HL-60 (cell line): ENCODE measurements around the gene CEACAM19.

Source experiments
- DNase-seq, 2 experiments: peaks; one replicate each; pipeline ENCODE4 v3.0.0-alpha.2; 2010 to 2020; ENCODE audit warnings: low read depth in 1 of 2, low spot score in 1 of 2
- H3K27ac ChIP-seq: fragments of 250-450 bp; sonication (Bioruptor Pico); replicated peaks from 2 replicates; pipeline ENCODE4 v1.5.1; 2020; ENCODE audit warnings: mild to moderate bottlenecking, moderate library complexity
- H3K27me3 ChIP-seq: fragments of 250-450 bp; sonication (Bioruptor Pico); 2 replicates; pipeline ENCODE4 v1.5.1; 2021; ENCODE audit warnings: mild to moderate bottlenecking, moderate library complexity; ENCODE audit not compliant: insufficient read depth, poor library complexity, severe bottlenecking
- H3K4me3 ChIP-seq: replicated peaks from 2 replicates; pipeline ENCODE4 v1.5.1; 2011; ENCODE audit warnings: mild to moderate bottlenecking, control low read depth, low read length; ENCODE audit not compliant: insufficient read depth
- CTCF ChIP-seq: IDR thresholded peaks from one replicate; pipeline ENCODE4 v1.5.1; 2011; ENCODE audit warnings: low read length, control low read depth, inconsistent platforms; ENCODE audit not compliant: insufficient read depth
- GABPA ChIP-seq: IDR thresholded peaks from 2 replicates; pipeline ENCODE4 v1.6.1; 2012; ENCODE audit warnings: low read depth
- POLR2AphosphoS5 ChIP-seq: IDR thresholded peaks from 2 replicates; pipeline ENCODE4 v1.6.1; 2012; ENCODE audit warnings: low read depth
- SPI1 ChIP-seq: IDR thresholded peaks from 2 replicates; pipeline ENCODE4 v1.6.1; 2012; ENCODE audit warnings: low read depth, mild to moderate bottlenecking, borderline replicate concordance
- TF ChIP-seq, protein P1 (sequence below): IDR thresholded peaks from 2 replicates; pipeline ENCODE4 v1.6.1; 2012; ENCODE audit warnings: low read depth; ENCODE audit not compliant: insufficient replicate concordance

CEACAM19 gene

GRCh38 chr19:44643605-44644401 is 27.5 kb upstream of the CEACAM19 start, which contains the start of gene PVR:
Gene PVR (plus strand): TSS chr19:44643910. CDS start chr19:44644097, 187 bp downstream.
- TF ChIP-seq GABPA (no peak), SPI1 (no peak), POLR2AphosphoS5 (no peak; the same call in 1 of the 2 replicates), CTCF (no peak)
- TF ChIP-seq, protein P1, sequence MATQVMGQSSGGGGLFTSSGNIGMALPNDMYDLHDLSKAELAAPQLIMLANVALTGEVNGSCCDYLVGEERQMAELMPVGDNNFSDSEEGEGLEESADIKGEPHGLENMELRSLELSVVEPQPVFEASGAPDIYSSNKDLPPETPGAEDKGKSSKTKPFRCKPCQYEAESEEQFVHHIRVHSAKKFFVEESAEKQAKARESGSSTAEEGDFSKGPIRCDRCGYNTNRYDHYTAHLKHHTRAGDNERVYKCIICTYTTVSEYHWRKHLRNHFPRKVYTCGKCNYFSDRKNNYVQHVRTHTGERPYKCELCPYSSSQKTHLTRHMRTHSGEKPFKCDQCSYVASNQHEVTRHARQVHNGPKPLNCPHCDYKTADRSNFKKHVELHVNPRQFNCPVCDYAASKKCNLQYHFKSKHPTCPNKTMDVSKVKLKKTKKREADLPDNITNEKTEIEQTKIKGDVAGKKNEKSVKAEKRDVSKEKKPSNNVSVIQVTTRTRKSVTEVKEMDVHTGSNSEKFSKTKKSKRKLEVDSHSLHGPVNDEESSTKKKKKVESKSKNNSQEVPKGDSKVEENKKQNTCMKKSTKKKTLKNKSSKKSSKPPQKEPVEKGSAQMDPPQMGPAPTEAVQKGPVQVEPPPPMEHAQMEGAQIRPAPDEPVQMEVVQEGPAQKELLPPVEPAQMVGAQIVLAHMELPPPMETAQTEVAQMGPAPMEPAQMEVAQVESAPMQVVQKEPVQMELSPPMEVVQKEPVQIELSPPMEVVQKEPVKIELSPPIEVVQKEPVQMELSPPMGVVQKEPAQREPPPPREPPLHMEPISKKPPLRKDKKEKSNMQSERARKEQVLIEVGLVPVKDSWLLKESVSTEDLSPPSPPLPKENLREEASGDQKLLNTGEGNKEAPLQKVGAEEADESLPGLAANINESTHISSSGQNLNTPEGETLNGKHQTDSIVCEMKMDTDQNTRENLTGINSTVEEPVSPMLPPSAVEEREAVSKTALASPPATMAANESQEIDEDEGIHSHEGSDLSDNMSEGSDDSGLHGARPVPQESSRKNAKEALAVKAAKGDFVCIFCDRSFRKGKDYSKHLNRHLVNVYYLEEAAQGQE, result peak; percentile 11
- peak; percentile 55 to 63 for DNase-seq
- H3K27ac ChIP-seq, result peak within 1 kb of the TSS; percentile 71

DNA sequence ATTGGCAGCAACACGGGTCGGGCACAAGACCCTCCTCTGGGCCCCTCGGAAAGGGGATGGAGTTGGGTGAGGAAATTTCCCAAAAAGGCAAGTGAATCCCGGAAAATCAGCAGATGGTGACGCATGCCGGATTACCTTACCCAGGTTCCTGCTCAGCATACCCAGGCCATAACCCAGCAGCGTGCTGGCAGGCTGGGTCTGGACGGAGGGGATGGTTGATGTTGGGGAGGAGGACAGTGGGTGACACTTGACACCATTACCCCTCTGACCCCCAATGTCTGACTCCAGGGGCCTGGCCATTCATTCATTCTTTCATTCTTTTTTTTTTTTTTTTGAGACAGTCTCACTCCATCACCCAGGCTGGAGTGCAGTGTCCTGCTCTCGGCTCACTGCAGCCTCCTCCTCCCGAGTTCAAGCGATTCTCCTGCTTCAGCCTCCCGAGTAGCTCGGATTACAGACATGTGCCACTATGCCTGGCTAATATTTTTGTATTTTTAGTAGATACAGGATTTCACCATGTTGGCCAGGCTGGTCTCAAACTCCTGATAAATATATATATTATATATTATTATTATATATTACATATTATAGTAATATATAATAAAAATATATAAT is 26.8 kb upstream of the CEACAM19 start:
- peak overlapping the region; percentile 71 for H3K27ac ChIP-seq
- H3K4me3 ChIP-seq, result peak overlapping the region; percentile 91
- no peaks in the 10 kb centered on the region for H3K27me3 ChIP-seq
- TF ChIP-seq, protein P1, result peak; percentile 4
- TF ChIP-seq GABPA (no peak), SPI1 (no peak), CTCF (no peak), POLR2AphosphoS5 (no peak)
- DNase-seq, result no peak

More at GRCh38 chr19:44643605-44644401, 27.5 kb upstream of the CEACAM19 start, which contains the start of gene PVR:
- peak within 1 kb of the TSS; percentile 91 for H3K4me3 ChIP-seq
- no peaks in the 10 kb centered on the region for H3K27me3 ChIP-seq

DNA sequence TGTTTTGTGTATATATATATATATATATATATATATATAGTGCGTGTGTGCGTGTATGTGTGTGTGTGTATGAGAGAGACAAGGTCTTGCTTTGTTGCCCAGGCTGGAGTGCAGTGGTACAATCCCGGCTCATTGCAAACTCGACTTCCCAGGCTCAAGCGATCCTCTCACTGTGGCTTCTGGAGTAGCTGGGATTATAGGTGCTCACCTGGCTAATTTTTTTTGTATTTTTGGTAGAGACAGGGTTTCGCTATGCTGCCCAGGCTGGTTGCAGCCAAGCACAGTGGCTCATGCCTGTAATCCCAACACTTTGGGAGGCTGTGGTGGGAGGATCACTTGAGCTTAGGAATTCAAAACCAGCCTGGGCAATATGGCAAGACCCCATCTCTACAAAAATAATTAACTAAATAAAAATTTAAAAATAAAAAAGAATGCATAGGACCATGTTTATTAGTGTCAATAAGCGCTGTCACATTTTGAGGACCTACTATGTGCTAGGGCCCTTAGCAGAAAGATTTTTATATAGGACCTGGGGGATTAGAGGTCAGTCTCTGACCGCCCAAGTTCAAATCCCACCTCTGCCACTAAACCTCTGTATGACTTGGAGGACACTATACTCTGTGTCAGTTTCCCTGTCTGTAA is 25.8 kb upstream of the CEACAM19 start:
- Histone ChIP-seq H3K27ac (no peak overlapping the region), H3K4me3 (no peak overlapping the region), H3K27me3 (no peaks in the 10 kb centered on the region)
- DNase-seq, result no peak
- TF ChIP-seq, protein P1, result no peak
- TF ChIP-seq GABPA, result no peak
- TF ChIP-seq POLR2AphosphoS5, result no peak
- no peak for TF ChIP-seq CTCF
- TF ChIP-seq SPI1, result no peak
